Breast epithelium (tissue), 4 donors: Measurements from ENCODE around the gene NDP. TPM values are rescaled to one million over a fixed set of nuclear protein-coding genes. Genes with fewer than 3 reads are reported as not detected.

ENCODE experiments used
- DNase-seq, 2 donors: peaks; one replicate each; pipeline ENCODE4 v3.0.0-alpha.2; 2019; ENCODE audit warnings: low spot score in 2 of 2
- H3K27ac ChIP-seq, 2 donors: fragments of 200-600 bp; sonication (generic) in 1 of 2; one replicate each; pipeline ENCODE4 v1.5.1; 2016 to 2019; ENCODE audit warnings: mild to moderate bottlenecking in 1 of 2
- H3K27me3 ChIP-seq, 2 donors: fragments of 200-600 bp; sonication (generic) in 1 of 2; one replicate each; pipeline versions ENCODE4 v1.5.1 to v1.6.0; 2017 to 2019; ENCODE audit warnings: control low read depth in 1 of 2, mild to moderate bottlenecking in 1 of 2
- H3K36me3 ChIP-seq: fragments of 200-600 bp; one replicate; pipeline ENCODE4 v1.5.1; 2019
- H3K4me1 ChIP-seq, 2 donors: fragments of 200-600 bp; sonication (generic); one replicate each; pipeline ENCODE4 v1.5.1; 2016 to 2019; ENCODE audit warnings: control low read depth in 1 of 2
- H3K4me3 ChIP-seq, 3 donors: fragments of 200-600 bp; sonication (generic); 1 replicate in 2 of 3; 2 replicates in 1 of 3; pipeline ENCODE4 v1.5.1; 2016 to 2019; ENCODE audit warnings: mild to moderate bottlenecking in 3 of 3, moderate library complexity in 2 of 3
- H3K9me3 ChIP-seq, 2 donors: fragments of 200-600 bp; sonication (generic) in 1 of 2; one replicate each; pipeline ENCODE4 v1.5.1; 2016 to 2019; ENCODE audit warnings: control low read depth in 1 of 2
- CTCF ChIP-seq, 3 donors: fragments of 450-650 bp; IDR thresholded peaks; one replicate each; pipeline ENCODE4 v1.5.1; 2016 to 2017; ENCODE audit warnings: antibody characterized with exemption in 3 of 3, mild to moderate bottlenecking in 3 of 3, moderate library complexity in 3 of 3
- POLR2A ChIP-seq: fragments of 450-650 bp; IDR thresholded peaks from one replicate; pipeline ENCODE4 v1.6.1; 2016; ENCODE audit warnings: antibody characterized with exemption, mild to moderate bottlenecking, moderate library complexity
- POLR2AphosphoS5 ChIP-seq, 3 donors: sonication (generic); formaldehyde crosslinking; IDR thresholded peaks; one replicate each; pipeline ENCODE4 v1.6.1; 2017; ENCODE audit warnings: antibody characterized with exemption in 3 of 3
- intact Hi-C: fragments of 100-400 bp; cut with DNase I; formaldehyde crosslinking; loops from one replicate; pipeline ENCODE4 v1.15.1; 2023; ENCODE audit warnings: low total_unique reads
- total RNA-seq, 3 donors: library from RNA; depleted of rRNA; stranded (reverse); fragments of >200 nt; gene quantifications; one replicate each; pipeline ENCODE4 v1.1.0, GENCODE V29; 2016

The NDP gene
- 1 to 10 TPM in 1 of 3 donors, under 1 TPM in 1, not detected in 1; 0.66 to 4.0 TPM for total RNA-seq

DNA sequence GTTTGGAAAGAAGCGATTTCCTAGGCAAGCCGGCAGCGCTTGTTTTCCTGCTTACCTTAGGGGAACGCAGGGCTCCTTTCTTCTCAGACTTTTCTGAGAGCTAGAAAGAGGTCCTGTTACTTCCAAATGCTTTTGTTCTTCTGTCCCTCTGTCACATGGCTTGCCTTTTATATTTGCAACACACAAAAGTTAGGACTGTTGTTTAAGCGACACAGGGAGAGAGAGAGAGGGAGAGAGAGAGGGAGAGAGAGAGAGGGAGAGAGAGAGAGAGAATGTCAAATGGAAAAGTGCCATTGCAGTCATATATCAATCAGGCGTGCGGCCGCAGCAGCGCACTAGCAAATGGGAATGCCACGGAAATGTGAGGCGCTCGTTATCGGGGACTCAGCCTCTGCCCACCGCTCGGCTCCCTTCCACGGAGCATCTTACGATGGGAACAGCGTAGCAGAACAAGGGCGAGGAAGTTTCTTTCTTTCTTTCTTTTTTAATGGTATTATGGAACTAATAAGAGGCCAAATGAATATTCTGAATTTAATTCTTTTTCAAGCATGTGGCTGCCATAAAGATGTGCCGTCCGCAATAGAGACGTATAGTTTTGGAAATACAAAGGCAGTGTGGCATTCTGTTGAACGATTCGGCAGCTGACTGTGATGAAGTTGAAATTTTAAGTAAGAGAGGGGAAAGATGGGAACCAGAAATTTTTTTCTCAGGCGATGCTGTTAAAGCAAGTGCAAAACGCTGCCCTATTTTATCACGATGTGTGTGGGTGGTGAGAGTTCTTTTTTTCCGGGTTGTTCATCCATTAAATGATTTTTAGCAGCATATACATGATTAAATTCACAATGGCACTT is at the start of gene NDP:
Gene NDP (minus strand): TSS at position 142 of the 851 bp plus-strand sequence. CDS start 14,745 bp downstream, outside the sequence.
- H3K9me3 ChIP-seq = no peaks in the 10 kb centered on the region
- H3K36me3 ChIP-seq = no peaks in the 10 kb centered on the region
- H3K27me3 ChIP-seq = peaks cover 0 to 57% of the 10 kb centered on the region in 2 donors
- no peaks in the 10 kb centered on the region for H3K4me1 ChIP-seq
- no peak for TF ChIP-seq POLR2AphosphoS5 (IDR thresholded peaks at IDR 0.05)
- no peak for TF ChIP-seq POLR2A
- TF ChIP-seq CTCF (IDR thresholded peaks at IDR 0.05) = no peak
- peak within 1 kb of the TSS; percentile 24 to 55 (median 41) for H3K4me3 ChIP-seq
- H3K27ac ChIP-seq = no peak within 1 kb of the TSS
- intact Hi-C loops = loop anchor here (5.0 kb wide), 1 partner anchor 279 kb away; no protein-coding TSS in a partner anchor
- no peak for DNase-seq

DNA sequence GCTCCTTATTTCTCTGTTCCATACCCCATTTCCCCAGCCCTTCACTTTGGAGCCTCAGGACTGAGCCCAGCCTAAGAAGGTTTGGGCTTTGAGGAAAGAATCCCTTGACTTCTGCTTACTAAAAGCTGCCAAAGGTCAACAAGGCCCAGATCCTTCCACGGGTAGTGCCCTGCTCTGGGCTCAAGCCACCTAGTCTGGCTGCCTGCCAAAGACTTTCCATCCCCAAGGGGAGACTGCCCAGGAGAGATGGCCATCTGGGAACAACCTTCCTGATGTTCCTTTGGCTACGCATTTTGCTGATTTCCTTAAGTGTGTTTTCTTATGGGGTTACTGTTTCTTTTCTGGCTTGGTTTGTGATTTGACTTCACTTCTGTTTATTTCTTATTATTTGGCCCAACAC is 49.8 kb upstream of the NDP start:
- H3K4me3 ChIP-seq = no peak overlapping the region
- intact Hi-C loops = no loop called here
- peaks cover 0 to 42% of the 10 kb centered on the region in 2 donors for H3K27me3 ChIP-seq
- H3K9me3 ChIP-seq = no peaks in the 10 kb centered on the region
- peak in 1 of 2 donors; percentile 54 for DNase-seq
- H3K36me3 ChIP-seq = no peaks in the 10 kb centered on the region
- H3K4me1 ChIP-seq = no peaks in the 10 kb centered on the region
- H3K27ac ChIP-seq = no peak overlapping the region
- TF ChIP-seq POLR2A (no peak), CTCF (IDR thresholded peaks at IDR 0.05) (no peak), POLR2AphosphoS5 (IDR thresholded peaks at IDR 0.05) (no peak)

DNA sequence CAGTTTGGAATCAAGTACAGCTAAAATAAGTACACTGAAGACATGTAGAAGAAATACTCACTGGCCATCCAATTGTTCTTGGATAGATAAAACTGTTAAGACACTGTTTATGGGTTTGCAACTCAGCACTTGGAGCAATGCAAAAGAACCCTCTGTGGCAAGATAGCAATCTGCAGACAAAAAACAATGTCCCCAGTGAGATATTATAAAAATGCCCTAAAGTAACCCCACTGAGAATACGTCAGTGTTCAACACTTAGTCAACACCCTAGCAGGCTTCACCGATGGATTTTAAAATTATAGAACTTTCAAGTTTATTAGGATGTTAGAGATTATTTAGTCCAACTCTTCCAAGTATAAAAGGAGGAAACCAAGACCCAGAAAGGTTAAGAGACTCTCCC is 47.5 kb upstream of the NDP start:
- TF ChIP-seq POLR2AphosphoS5 (IDR thresholded peaks at IDR 0.05) (no peak), CTCF (IDR thresholded peaks at IDR 0.05) (no peak), POLR2A (no peak)
- intact Hi-C loops = no loop called here
- DNase-seq = no peak
- H3K4me3 ChIP-seq = no peak overlapping the region
- H3K9me3 ChIP-seq = no peaks in the 10 kb centered on the region
- H3K27ac ChIP-seq = no peak overlapping the region
- H3K4me1 ChIP-seq = no peaks in the 10 kb centered on the region
- peaks cover 0 to 42% of the 10 kb centered on the region in 2 donors for H3K27me3 ChIP-seq
- no peaks in the 10 kb centered on the region for H3K36me3 ChIP-seq

- no peak for DNase-seq
- Histone ChIP-seq H3K27ac (no peak overlapping the region), H3K9me3 (no peaks in the 10 kb centered on the region), H3K36me3 (no peaks in the 10 kb centered on the region), H3K4me1 (no peaks in the 10 kb centered on the region), H3K4me3 (no peak overlapping the region), H3K27me3 (peaks cover 0 to 36% of the 10 kb centered on the region in 2 donors)
- intact Hi-C loops = no loop called here
- no peak for TF ChIP-seq POLR2A
- TF ChIP-seq POLR2AphosphoS5 (IDR thresholded peaks at IDR 0.05) = no peak
- no peak for TF ChIP-seq CTCF (IDR thresholded peaks at IDR 0.05)
Measured at GRCh38 chrX:44019911-44020310, 46.7 kb upstream of the NDP start.

DNA sequence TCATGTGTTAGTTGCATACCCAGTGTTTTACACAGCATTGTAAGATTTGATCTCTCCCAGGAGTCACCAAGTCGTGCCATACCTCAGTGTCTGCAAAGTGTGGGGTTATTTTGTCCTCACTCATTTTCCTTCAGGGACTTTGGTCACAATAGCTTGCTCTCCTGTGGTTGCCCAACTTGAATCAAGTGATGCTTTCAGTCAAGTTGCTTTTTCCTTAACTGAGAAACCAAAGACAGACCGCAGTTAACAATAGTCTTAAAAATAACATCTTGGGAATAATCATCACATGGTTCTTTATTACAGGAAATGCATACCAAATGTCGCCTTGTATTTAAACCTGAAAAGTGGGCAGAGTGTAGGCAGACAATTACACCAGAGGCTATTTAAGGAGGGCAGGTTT is 44.5 kb upstream of the NDP start:
- intact Hi-C loops = no loop called here
- Histone ChIP-seq H3K9me3 (no peaks in the 10 kb centered on the region), H3K4me1 (no peaks in the 10 kb centered on the region), H3K27ac (no peak overlapping the region), H3K4me3 (no peak overlapping the region), H3K36me3 (no peaks in the 10 kb centered on the region), H3K27me3 (peaks cover 0 to 41% of the 10 kb centered on the region in 2 donors)
- TF ChIP-seq POLR2A (no peak), CTCF (IDR thresholded peaks at IDR 0.05) (no peak), POLR2AphosphoS5 (IDR thresholded peaks at IDR 0.05) (no peak)
- no peak for DNase-seq
